NCI-H187 (cell line): ENCODE data around the gene OR8H1.

Source experiments
- DNase-seq, 2 experiments: peaks; one replicate each; lab custom pipeline; 2025; lab: John Stamatoyannopoulos, UW

The OR8H1 gene

GRCh38 chr11:56292154-56292553 lies at the start of gene OR8H1:
OR8H1 (minus strand) TSS chr11:56292254; CDS start chr11:56291062, 1,192 bp downstream.
- DNase-seq: no peak

- no peak for DNase-seq
Observed at GRCh38 chr11:56340289-56340688, 48.2 kb upstream of the OR8H1 start.

- no peak for DNase-seq
Observed at GRCh38 chr11:56333156-56333555, 41.1 kb upstream of the OR8H1 start.

GRCh38 chr11:56331861-56332491 lies 39.9 kb upstream of the OR8H1 start:
- DNase-seq: no peak

GRCh38 chr11:56314844-56315243 lies 22.8 kb upstream of the OR8H1 start, which contains the start of gene OR8K3:
OR8K3 (plus strand) TSS chr11:56315144; CDS start chr11:56318307, 3,163 bp downstream.
- no peak for DNase-seq

GRCh38 chr11:56307836-56308235 lies 15.8 kb upstream of the OR8H1 start:
- no peak for DNase-seq

- DNase-seq: no peak
Observed at GRCh38 chr11:56296898-56297297, 4.8 kb upstream of the OR8H1 start.

- no peak for DNase-seq
Observed at GRCh38 chr11:56273854-56274253, 18.2 kb downstream of the OR8H1 start, which contains the start of gene OR5T1. OR5T1 (plus strand) TSS chr11:56274154; CDS start chr11:56275639, 1,485 bp downstream.

GRCh38 chr11:56271092-56271491 lies 21.0 kb downstream of the OR8H1 start:
- DNase-seq: no peak

- DNase-seq: no peak
Observed at GRCh38 chr11:56251954-56252353, 40.1 kb downstream of the OR8H1 start, which contains the start of gene OR5T3. OR5T3 (plus strand) TSS chr11:56252254; CDS start chr11:56252254, 0 bp downstream.
